KMS-11 (cell line): ENCODE data around the gene DSCAML1.

ENCODE experiments used
- H2AFZ ChIP-seq: fragments of 200-600 bp; sonication (generic); 2 replicates; pipeline ENCODE4 v1.6.1; 2016; ENCODE audit warnings: antibody characterized with exemption, mixed run types, low read depth
- H3K27ac ChIP-seq: fragments of 200-600 bp; sonication (generic); 2 replicates; pipeline ENCODE4 v1.6.1; 2016; ENCODE audit warnings: mild to moderate bottlenecking, mixed run types
- H3K27me3 ChIP-seq: fragments of 200-600 bp; sonication (generic); 2 replicates; pipeline ENCODE4 v1.6.1; 2017; ENCODE audit warnings: mild to moderate bottlenecking, low read depth, mixed run types, moderate library complexity; ENCODE audit not compliant: insufficient read depth
- H3K36me3 ChIP-seq: fragments of 200-600 bp; sonication (generic); 2 replicates; pipeline ENCODE4 v1.6.1; 2017; ENCODE audit warnings: mild to moderate bottlenecking, mixed run types; ENCODE audit not compliant: insufficient read depth
- H3K4me1 ChIP-seq: fragments of 200-600 bp; sonication (generic); 2 replicates; pipeline ENCODE4 v1.6.1; 2016; ENCODE audit warnings: mild to moderate bottlenecking, low read depth, mixed run types; ENCODE audit not compliant: poor library complexity, severe bottlenecking
- H3K4me2 ChIP-seq: fragments of 200-600 bp; sonication (generic); 2 replicates; pipeline ENCODE4 v1.7.0; 2016; ENCODE audit warnings: mild to moderate bottlenecking, mixed run types
- H3K4me3 ChIP-seq: fragments of 200-600 bp; sonication (generic); IDR thresholded peaks from 2 replicates; pipeline ENCODE4 v1.6.1; 2017; ENCODE audit warnings: low read depth, low read length, mixed read lengths; ENCODE audit not compliant: insufficient read depth
- H3K79me2 ChIP-seq: fragments of 200-600 bp; sonication (generic); 2 replicates; pipeline ENCODE4 v1.6.1; 2016; ENCODE audit warnings: low read depth, mixed run types; ENCODE audit not compliant: insufficient read depth
- H3K9ac ChIP-seq: fragments of 200-600 bp; sonication (generic); 2 replicates; pipeline ENCODE4 v1.6.1; 2016; ENCODE audit warnings: mild to moderate bottlenecking, mixed run types
- H4K20me1 ChIP-seq: fragments of 200-600 bp; sonication (generic); 2 replicates; pipeline ENCODE4 v1.6.1; 2016; ENCODE audit warnings: mild to moderate bottlenecking, mixed run types; ENCODE audit not compliant: insufficient read depth
- CTCF ChIP-seq: fragments of 200-600 bp; sonication (generic); conservative IDR thresholded peaks from 2 replicates; pipeline ENCODE4 v1.6.1; 2017; ENCODE audit warnings: low read depth, mild to moderate bottlenecking, antibody characterized with exemption, low read length, moderate library complexity, mixed read lengths

The DSCAML1 gene

GRCh38 chr11:117484156-117484555, 312.9 kb downstream of the DSCAML1 start:
- Histone ChIP-seq H3K4me1 (peaks cover 4% of the 10 kb centered on the region), H3K4me2 (no peak overlapping the region), H4K20me1 (no peaks in the 10 kb centered on the region), H3K27me3 (no peaks in the 10 kb centered on the region), H3K27ac (no peak overlapping the region), H2AFZ (no peak overlapping the region), H3K36me3 (no peaks in the 10 kb centered on the region), H3K4me3 (no peak overlapping the region), H3K9ac (no peak overlapping the region), H3K79me2 (no peaks in the 10 kb centered on the region)
- TF ChIP-seq CTCF: no peak

DNA sequence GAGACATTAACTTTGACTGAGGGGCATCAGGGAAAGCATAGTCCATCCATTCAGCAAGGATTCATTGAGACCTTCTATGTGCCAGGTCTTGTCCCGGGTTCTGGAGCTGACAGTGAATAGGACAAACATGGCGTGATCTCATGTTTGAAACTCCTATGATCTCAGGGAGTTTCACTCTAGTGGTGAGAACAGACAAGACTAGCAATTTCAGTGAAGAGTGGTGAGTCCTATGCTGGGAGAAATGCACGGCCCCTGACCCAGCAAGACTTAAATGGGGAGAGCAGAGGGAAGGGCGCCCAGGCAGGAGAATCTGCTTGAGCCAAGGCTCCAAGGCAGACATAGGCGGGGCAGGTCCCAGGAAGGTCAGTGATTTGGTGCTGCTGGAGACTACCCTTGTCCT, 313.6 kb downstream of the DSCAML1 start:
- Histone ChIP-seq H3K4me3 (no peak overlapping the region), H3K9ac (no peak overlapping the region), H4K20me1 (no peaks in the 10 kb centered on the region), H3K27me3 (no peaks in the 10 kb centered on the region), H3K27ac (no peak overlapping the region), H3K4me2 (no peak overlapping the region), H3K36me3 (no peaks in the 10 kb centered on the region), H3K4me1 (peaks cover 8% of the 10 kb centered on the region), H3K79me2 (no peaks in the 10 kb centered on the region), H2AFZ (no peak overlapping the region)
- no peak for TF ChIP-seq CTCF

GRCh38 chr11:117482881-117483280, 314.1 kb downstream of the DSCAML1 start:
- Histone ChIP-seq H3K36me3 (no peaks in the 10 kb centered on the region), H3K79me2 (no peaks in the 10 kb centered on the region), H3K4me1 (peaks cover 8% of the 10 kb centered on the region), H3K27ac (no peak overlapping the region), H4K20me1 (no peaks in the 10 kb centered on the region), H2AFZ (no peak overlapping the region), H3K27me3 (no peaks in the 10 kb centered on the region), H3K9ac (no peak overlapping the region), H3K4me2 (no peak overlapping the region), H3K4me3 (no peak overlapping the region)
- TF ChIP-seq CTCF: no peak

GRCh38 chr11:117481885-117482284, 315.1 kb downstream of the DSCAML1 start:
- Histone ChIP-seq H3K4me1 (peaks cover 8% of the 10 kb centered on the region), H4K20me1 (no peaks in the 10 kb centered on the region), H3K27me3 (no peaks in the 10 kb centered on the region), H3K79me2 (no peaks in the 10 kb centered on the region), H3K9ac (no peak overlapping the region), H2AFZ (no peak overlapping the region), H3K4me2 (no peak overlapping the region), H3K27ac (no peak overlapping the region), H3K4me3 (no peak overlapping the region), H3K36me3 (no peaks in the 10 kb centered on the region)
- TF ChIP-seq CTCF: no peak
